HG02571 (cell line): ENCODE data around the gene PVRIG.
"Not testable (repeated sequence)": the region's sequence is repeated elsewhere in the genome, so short reads cannot be mapped to it uniquely, and the experiment has no call there.

Experiments
- ATAC-seq: cut with Tn5 transposase; IDR thresholded peaks from one replicate; pipeline ENCODE4 v1.9.1; 2021; ENCODE audit warnings: mild to moderate bottlenecking, moderate library complexity; ENCODE audit not compliant: unreplicated experiment

PVRIG gene

DNA sequence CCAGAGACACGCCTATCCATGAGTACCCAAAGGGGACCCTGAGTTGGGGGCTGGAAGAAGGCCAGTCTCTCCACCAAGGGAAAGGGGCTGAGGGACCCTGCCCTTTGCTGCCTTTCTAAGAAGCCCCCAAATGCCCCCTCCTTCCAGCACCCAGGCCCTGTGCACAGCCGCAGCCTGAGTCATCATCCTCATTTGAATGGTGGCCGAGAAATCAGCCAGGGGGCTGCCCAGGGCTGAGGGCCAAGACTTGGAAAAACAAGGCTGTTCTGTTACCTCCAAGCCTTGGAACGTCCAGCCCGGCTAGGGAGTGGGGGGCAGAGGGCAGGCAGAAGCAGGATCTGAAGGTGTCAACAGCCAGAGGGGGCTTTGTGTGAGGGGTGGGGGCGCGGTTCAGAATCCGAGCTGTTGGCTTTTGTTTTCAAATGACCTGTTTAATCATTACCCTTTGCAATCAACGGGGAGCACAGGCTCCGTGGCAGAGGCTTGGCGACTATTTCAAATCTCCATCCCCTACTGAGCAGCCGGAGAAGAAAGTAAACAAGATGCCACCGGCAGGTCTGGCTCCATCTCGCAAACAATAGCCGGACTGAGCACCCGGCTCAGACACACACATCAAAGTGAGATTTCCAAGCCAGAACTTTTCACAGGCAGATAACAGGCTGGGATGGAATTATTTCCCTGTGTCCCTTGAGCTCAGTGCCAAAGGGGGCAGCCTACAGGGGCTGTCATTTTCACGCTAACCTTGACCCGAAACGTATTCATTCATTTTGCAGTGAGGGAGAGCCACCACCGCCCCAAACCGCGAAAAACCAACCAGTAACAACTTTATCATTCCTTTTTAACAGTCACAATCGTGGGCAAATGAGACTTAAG, 50.5 kb downstream of the PVRIG start:
- not testable (repeated sequence) for ATAC-seq
